Breast epithelium (tissue), 4 donors: ENCODE measurements around the gene ANKRD35. TPM values are rescaled to one million over a fixed set of nuclear protein-coding genes. Genes with fewer than 3 reads are reported as not detected.

Source experiments
- DNase-seq, 2 donors: peaks; one replicate each; pipeline ENCODE4 v3.0.0-alpha.2; 2019; ENCODE audit warnings: low spot score in 2 of 2
- H3K27ac ChIP-seq, 2 donors: fragments of 200-600 bp; sonication (generic) in 1 of 2; one replicate each; pipeline ENCODE4 v1.5.1; 2016 to 2019; ENCODE audit warnings: mild to moderate bottlenecking in 1 of 2
- H3K27me3 ChIP-seq, 2 donors: fragments of 200-600 bp; sonication (generic) in 1 of 2; one replicate each; pipeline versions ENCODE4 v1.5.1 to v1.6.0; 2017 to 2019; ENCODE audit warnings: control low read depth in 1 of 2, mild to moderate bottlenecking in 1 of 2
- H3K36me3 ChIP-seq: fragments of 200-600 bp; one replicate; pipeline ENCODE4 v1.5.1; 2019
- H3K4me1 ChIP-seq, 2 donors: fragments of 200-600 bp; sonication (generic); one replicate each; pipeline ENCODE4 v1.5.1; 2016 to 2019; ENCODE audit warnings: control low read depth in 1 of 2
- H3K4me3 ChIP-seq, 3 donors: fragments of 200-600 bp; sonication (generic); 1 replicate in 2 of 3; 2 replicates in 1 of 3; pipeline ENCODE4 v1.5.1; 2016 to 2019; ENCODE audit warnings: mild to moderate bottlenecking in 3 of 3, moderate library complexity in 2 of 3
- H3K9me3 ChIP-seq, 2 donors: fragments of 200-600 bp; sonication (generic) in 1 of 2; one replicate each; pipeline ENCODE4 v1.5.1; 2016 to 2019; ENCODE audit warnings: control low read depth in 1 of 2
- POLR2A ChIP-seq: fragments of 450-650 bp; IDR thresholded peaks from one replicate; pipeline ENCODE4 v1.6.1; 2016; ENCODE audit warnings: antibody characterized with exemption, mild to moderate bottlenecking, moderate library complexity
- POLR2AphosphoS5 ChIP-seq, 3 donors: sonication (generic); formaldehyde crosslinking; IDR thresholded peaks; one replicate each; pipeline ENCODE4 v1.6.1; 2017; ENCODE audit warnings: antibody characterized with exemption in 3 of 3
- intact Hi-C: fragments of 100-400 bp; cut with DNase I; formaldehyde crosslinking; loops from one replicate; pipeline ENCODE4 v1.15.1; 2023; ENCODE audit warnings: low total_unique reads
- total RNA-seq, 3 donors: library from RNA; depleted of rRNA; stranded (reverse); fragments of >200 nt; gene quantifications; one replicate each; pipeline ENCODE4 v1.1.0, GENCODE V29; 2016
- TF ChIP-seq, protein P1 (sequence below), 3 donors: fragments of 450-650 bp; IDR thresholded peaks; one replicate each; pipeline ENCODE4 v1.5.1; 2016 to 2017; ENCODE audit warnings: antibody characterized with exemption in 3 of 3, mild to moderate bottlenecking in 3 of 3, moderate library complexity in 3 of 3

The ANKRD35 gene
- total RNA-seq, 3 donors from 2014 or later, result 6.4 to 10.2 (median 7.0) TPM

DNA sequence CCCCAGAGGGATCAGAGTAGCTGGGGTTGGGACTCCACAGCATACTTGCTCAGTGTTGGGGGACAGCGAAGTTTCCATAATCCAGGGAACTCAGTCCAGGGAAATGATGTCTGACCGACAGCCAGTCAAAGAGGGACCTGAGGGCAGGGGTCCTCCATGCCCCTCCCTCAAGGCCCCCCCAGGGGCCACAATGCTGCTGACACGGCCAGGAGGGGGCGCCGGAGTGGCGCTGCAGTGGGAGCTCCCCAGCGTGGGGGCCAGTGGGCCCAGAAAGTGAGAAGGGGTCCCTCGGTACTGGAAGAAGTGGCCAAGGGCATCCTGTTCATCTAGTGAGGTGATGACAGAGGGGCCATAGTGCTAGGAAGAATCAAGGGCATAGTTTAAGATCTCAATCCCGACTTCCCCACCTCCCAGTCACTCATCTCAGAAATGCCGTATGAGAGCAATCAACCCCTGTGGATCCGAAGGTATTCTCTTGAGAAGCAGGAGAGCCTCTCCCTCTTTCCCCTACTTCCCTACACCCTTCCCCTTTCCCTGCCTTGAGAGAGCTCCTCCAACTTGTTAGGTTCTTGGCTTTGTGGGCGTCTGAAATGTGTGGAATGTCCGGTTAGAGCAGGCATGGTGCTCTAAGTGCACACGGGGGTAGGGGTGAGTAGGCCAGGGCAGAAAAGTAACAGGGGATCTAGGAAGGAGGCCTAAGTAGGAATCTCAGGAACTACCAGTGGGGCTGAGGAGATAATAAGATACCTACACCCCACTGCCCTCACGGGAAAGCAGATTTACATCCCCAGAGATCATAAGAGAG, 36.1 kb downstream of the ANKRD35 start:
- Histone ChIP-seq H3K9me3 (no peaks in the 10 kb centered on the region), H3K4me1 (no peaks in the 10 kb centered on the region), H3K27ac (peak overlapping the region; percentile 81 to 84), H3K36me3 (peaks cover 15% of the 10 kb centered on the region), H3K4me3 (no peak overlapping the region), H3K27me3 (no peaks in the 10 kb centered on the region)
- peak in 1 of 2 donors; percentile 40 for DNase-seq
- intact Hi-C loops, result loop anchor here (10.0 kb wide), 1 partner anchor 165 kb away; no protein-coding TSS in a partner anchor
- TF ChIP-seq, protein P1, sequence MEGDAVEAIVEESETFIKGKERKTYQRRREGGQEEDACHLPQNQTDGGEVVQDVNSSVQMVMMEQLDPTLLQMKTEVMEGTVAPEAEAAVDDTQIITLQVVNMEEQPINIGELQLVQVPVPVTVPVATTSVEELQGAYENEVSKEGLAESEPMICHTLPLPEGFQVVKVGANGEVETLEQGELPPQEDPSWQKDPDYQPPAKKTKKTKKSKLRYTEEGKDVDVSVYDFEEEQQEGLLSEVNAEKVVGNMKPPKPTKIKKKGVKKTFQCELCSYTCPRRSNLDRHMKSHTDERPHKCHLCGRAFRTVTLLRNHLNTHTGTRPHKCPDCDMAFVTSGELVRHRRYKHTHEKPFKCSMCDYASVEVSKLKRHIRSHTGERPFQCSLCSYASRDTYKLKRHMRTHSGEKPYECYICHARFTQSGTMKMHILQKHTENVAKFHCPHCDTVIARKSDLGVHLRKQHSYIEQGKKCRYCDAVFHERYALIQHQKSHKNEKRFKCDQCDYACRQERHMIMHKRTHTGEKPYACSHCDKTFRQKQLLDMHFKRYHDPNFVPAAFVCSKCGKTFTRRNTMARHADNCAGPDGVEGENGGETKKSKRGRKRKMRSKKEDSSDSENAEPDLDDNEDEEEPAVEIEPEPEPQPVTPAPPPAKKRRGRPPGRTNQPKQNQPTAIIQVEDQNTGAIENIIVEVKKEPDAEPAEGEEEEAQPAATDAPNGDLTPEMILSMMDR (IDR thresholded peaks at IDR 0.05), result no peak
- TF ChIP-seq POLR2AphosphoS5 (IDR thresholded peaks at IDR 0.05), result no peak
- no peak for TF ChIP-seq POLR2A

DNA sequence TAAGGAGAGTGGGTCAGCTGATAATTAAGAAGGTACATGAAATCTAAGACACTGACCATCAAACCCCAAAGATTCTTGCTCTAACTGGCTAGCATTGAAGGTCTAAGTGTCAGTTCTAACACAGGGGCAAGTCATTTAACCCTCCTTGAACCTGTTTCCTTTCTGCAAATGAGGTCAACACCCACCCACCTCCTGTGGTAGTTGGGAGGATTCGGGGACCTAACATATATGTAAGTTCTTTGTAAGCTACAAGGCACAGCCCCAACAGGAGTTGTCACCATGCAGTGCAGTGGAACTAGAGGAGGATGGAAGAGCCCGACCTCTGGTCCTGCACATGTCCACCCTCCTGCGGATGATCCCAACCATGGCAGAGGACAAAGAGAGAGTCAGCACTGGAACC, 37.8 kb downstream of the ANKRD35 start:
- H3K4me3 ChIP-seq, result no peak overlapping the region
- TF ChIP-seq POLR2AphosphoS5 (IDR thresholded peaks at IDR 0.05) (no peak), POLR2A (no peak)
- TF ChIP-seq, protein P1 (IDR thresholded peaks at IDR 0.05), result no peak
- intact Hi-C loops, result no loop called here
- no peaks in the 10 kb centered on the region for H3K9me3 ChIP-seq
- H3K27ac ChIP-seq, result peak overlapping the region; percentile 22 to 25
- no peak for DNase-seq
- no peaks in the 10 kb centered on the region for H3K4me1 ChIP-seq
- no peaks in the 10 kb centered on the region for H3K27me3 ChIP-seq
- H3K36me3 ChIP-seq, result peaks cover 15% of the 10 kb centered on the region

DNA sequence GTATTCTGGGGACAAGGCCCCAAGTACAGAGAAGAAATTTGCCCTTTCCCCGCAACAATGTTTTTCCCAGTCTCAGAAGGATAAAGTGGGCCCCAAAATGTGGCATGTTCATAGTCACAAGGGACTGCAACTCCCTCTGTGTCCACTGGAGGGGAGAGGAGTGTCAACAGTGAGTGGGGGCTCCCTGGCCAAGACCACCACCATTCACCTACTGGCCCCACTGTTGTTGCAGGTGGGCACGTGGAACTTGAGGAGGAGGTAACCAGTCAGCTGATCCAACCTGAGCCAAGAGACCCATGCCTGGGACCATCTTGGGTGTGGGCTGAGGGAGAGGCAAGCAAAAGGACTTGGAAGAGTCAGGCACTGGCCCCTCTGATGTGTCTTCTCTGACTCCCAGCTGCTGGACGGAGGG, 39.5 kb downstream of the ANKRD35 start:
- H3K27me3 ChIP-seq, result no peaks in the 10 kb centered on the region
- no peaks in the 10 kb centered on the region for H3K4me1 ChIP-seq
- peaks cover 26% of the 10 kb centered on the region for H3K36me3 ChIP-seq
- peak overlapping the region; percentile 74 to 82 for H3K27ac ChIP-seq
- TF ChIP-seq POLR2AphosphoS5 (IDR thresholded peaks at IDR 0.05) (no peak), POLR2A (no peak)
- TF ChIP-seq, protein P1 (IDR thresholded peaks at IDR 0.05), result peak; percentile 59 to 68 (median 66)
- DNase-seq, result no peak
- H3K4me3 ChIP-seq, result peak overlapping the region; percentile 50 to 68 (median 58)
- intact Hi-C loops, result no loop called here
- no peaks in the 10 kb centered on the region for H3K9me3 ChIP-seq

DNA sequence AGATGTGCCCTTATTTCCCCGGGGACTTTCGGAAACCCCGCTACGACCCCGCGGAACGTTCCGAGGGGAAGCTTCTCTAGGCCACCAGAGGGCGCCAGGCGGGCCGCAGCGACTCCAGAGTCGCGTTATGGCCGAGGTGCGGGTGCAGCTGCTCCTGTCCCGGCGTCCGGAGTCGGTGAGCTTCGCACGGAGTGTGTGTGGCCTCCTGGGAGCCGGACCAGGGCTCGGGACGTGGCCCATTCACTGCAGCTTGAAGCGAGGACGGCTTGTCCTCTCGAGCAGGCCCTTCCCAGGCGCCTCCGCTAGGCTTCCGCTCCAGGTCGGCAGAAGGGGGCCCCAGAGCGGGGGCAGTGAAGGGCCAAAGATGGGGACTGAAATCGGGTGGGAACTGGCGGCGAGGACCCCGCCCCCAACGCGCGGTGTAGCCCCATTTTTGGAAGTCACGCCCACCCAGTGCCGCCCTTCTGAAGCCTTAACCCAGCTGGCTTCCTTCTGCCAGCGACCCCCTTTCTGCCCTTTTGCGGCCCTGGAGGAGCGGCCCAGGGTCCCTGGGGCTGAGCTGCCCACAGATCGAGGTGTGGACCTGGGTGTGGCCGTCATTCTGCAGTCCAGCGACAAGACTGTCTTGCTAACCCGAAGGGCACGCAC, 40.0 kb downstream of the ANKRD35 start, which contains the start of gene NUDT17:
TSS of gene NUDT17 (plus strand) at position 117 of the 648 bp plus-strand sequence. CDS start at position 128, 11 bp downstream.
- Histone ChIP-seq H3K9me3 (no peaks in the 10 kb centered on the region), H3K27me3 (no peaks in the 10 kb centered on the region), H3K4me3 (peak within 1 kb of the TSS; percentile 50 to 68 (median 58)), H3K27ac (peak within 1 kb of the TSS; percentile 74 to 82), H3K4me1 (no peaks in the 10 kb centered on the region), H3K36me3 (peaks cover 22% of the 10 kb centered on the region)
- intact Hi-C loops, result no loop called here
- peak; percentile 59 to 75 for DNase-seq
- TF ChIP-seq POLR2AphosphoS5 (IDR thresholded peaks at IDR 0.05) (peak in 2 of 3 donors; percentile 35 to 43), POLR2A (no peak)
- TF ChIP-seq, protein P1 (IDR thresholded peaks at IDR 0.05), result peak; percentile 43 to 91 (median 91)

DNA sequence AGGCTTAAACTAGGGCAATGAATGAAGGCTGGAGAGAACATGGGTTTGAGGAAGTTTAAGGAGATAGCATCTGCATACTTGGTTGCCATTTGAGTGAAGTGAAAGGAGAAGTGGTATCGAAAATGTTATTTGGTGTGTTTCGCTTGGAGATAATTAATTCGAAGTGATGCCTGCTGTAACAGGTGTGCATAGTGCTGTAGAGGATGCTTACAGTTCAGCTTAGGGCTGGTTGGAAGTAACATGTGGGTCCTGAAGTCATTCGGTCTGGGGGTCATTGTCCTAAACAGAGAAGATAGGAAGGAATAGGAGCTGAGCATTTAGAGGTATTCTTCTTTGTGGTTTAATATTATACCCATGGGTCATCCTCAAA, 40.5 kb downstream of the ANKRD35 start:
- H3K9me3 ChIP-seq, result no peaks in the 10 kb centered on the region
- peak overlapping the region; percentile 74 to 82 for H3K27ac ChIP-seq
- peak overlapping the region; percentile 50 to 68 (median 58) for H3K4me3 ChIP-seq
- H3K4me1 ChIP-seq, result no peaks in the 10 kb centered on the region
- no peak for DNase-seq
- no peak for TF ChIP-seq POLR2A
- peaks cover 17% of the 10 kb centered on the region for H3K36me3 ChIP-seq
- H3K27me3 ChIP-seq, result no peaks in the 10 kb centered on the region
- intact Hi-C loops, result no loop called here
